Neural cell (in vitro differentiated cells): Measurements from ENCODE around the gene MMP15. TPM values are rescaled to one million over a fixed set of nuclear protein-coding genes. Genes with fewer than 3 reads are reported as not detected.

Experiments
- H2AFZ ChIP-seq: fragments of 200-600, 300-800 bp; sonication (generic), shearing (Covaris generic); 2 replicates; pipeline ENCODE4 v1.6.0; 2014; ENCODE audit warnings: low read depth, mild to moderate bottlenecking, antibody characterized with exemption, low read length, moderate library complexity
- H3F3A ChIP-seq: fragments of 200-600 bp; shearing (Covaris generic); 2 replicates; pipeline ENCODE4 v1.6.1; 2016; ENCODE audit warnings: mild to moderate bottlenecking, moderate library complexity, mixed read lengths, antibody characterized with exemption, low read length; ENCODE audit not compliant: insufficient read depth, poor library complexity, severe bottlenecking
- H3K27ac ChIP-seq: fragments of 200-600, 300-800 bp; sonication (generic), shearing (Covaris generic); 2 replicates; pipeline ENCODE4 v1.5.1; 2014; ENCODE audit warnings: mild to moderate bottlenecking, low read length, moderate library complexity
- H3K27me3 ChIP-seq: fragments of 300-800, 200-600 bp; sonication (generic), shearing (Covaris generic); 2 replicates; pipeline ENCODE4 v1.6.0; 2014; ENCODE audit warnings: mild to moderate bottlenecking, low read depth, low read length, moderate library complexity; ENCODE audit not compliant: insufficient read depth
- H3K36me3 ChIP-seq: fragments of 300-800, 200-600 bp; sonication (generic), shearing (Covaris generic); 2 replicates; pipeline ENCODE4 v1.5.1; 2014; ENCODE audit warnings: mild to moderate bottlenecking, antibody characterized with exemption, low read length, moderate library complexity; ENCODE audit not compliant: insufficient read depth
- H3K4me2 ChIP-seq: fragments of 300-800, 200-600 bp; sonication (generic), shearing (Covaris generic); 2 replicates; pipeline ENCODE4 v1.6.0; 2014; ENCODE audit warnings: mild to moderate bottlenecking, low read length
- H3K4me3 ChIP-seq: fragments of 300-800, 200-600 bp; sonication (generic), shearing (Covaris generic); 2 replicates; pipeline ENCODE4 v1.5.1; 2014; ENCODE audit warnings: mild to moderate bottlenecking, low read length, moderate library complexity
- H3K79me2 ChIP-seq: fragments of 200-600 bp; shearing (Covaris generic); replicated peaks from 2 replicates; pipeline ENCODE4 v1.6.0; 2014; ENCODE audit warnings: mild to moderate bottlenecking, low read length, moderate library complexity; ENCODE audit not compliant: insufficient read depth
- H3K9ac ChIP-seq: fragments of 300-800, 200-600 bp; sonication (generic), shearing (Covaris generic); 2 replicates; pipeline ENCODE4 v1.6.1; 2016; ENCODE audit warnings: mild to moderate bottlenecking, low read length, mixed read lengths
- H3K9me2 ChIP-seq: fragments of 200-600 bp; shearing (Covaris generic); 2 replicates; pipeline ENCODE4 v1.6.1; 2016; ENCODE audit warnings: mild to moderate bottlenecking, low read length, mixed read lengths; ENCODE audit not compliant: insufficient read depth
- H3K9me3 ChIP-seq: fragments of 200-600, 300-800 bp; sonication (generic), shearing (Covaris generic); 2 replicates; pipeline ENCODE4 v1.6.1; 2016; ENCODE audit warnings: mild to moderate bottlenecking, mixed run types, low read length, moderate library complexity, mixed read lengths
- H4K20me1 ChIP-seq: fragments of 200-600 bp; shearing (Covaris generic); 2 replicates; pipeline ENCODE4 v1.6.1; 2016; ENCODE audit warnings: mild to moderate bottlenecking, mixed run types; ENCODE audit not compliant: insufficient read depth
- EP300 ChIP-seq: fragments of 450-650 bp; conservative IDR thresholded peaks from 2 replicates; pipeline ENCODE4 v1.6.1; 2014; ENCODE audit warnings: antibody characterized with exemption, mild to moderate bottlenecking, moderate library complexity; ENCODE audit not compliant: poor library complexity, severe bottlenecking
- EZH2 ChIP-seq: fragments of 200-600, 300-800 bp; shearing (Covaris generic), sonication (generic); IDR thresholded peaks from 2 replicates; pipeline ENCODE4 v1.6.1; 2014; ENCODE audit warnings: antibody characterized with exemption, low read length, borderline replicate concordance, mild to moderate bottlenecking; ENCODE audit not compliant: insufficient read depth, poor library complexity, severe bottlenecking
- MXI1 ChIP-seq: fragments of 450-650 bp; conservative IDR thresholded peaks from 2 replicates; pipeline ENCODE4 v1.6.1; 2014; ENCODE audit warnings: antibody characterized with exemption, mild to moderate bottlenecking; ENCODE audit not compliant: poor library complexity, severe bottlenecking
- POLR2AphosphoS5 ChIP-seq: IDR thresholded peaks from 2 replicates; pipeline ENCODE4 v1.6.1; 2012
- RAD21 ChIP-seq: fragments of 450-650 bp; conservative IDR thresholded peaks from 2 replicates; pipeline ENCODE4 v1.6.1; 2014; ENCODE audit warnings: antibody characterized with exemption, mild to moderate bottlenecking, moderate library complexity
- SMC3 ChIP-seq: fragments of 450-650 bp; conservative IDR thresholded peaks from 2 replicates; pipeline ENCODE4 v1.6.1; 2014; ENCODE audit warnings: antibody characterized with exemption, mild to moderate bottlenecking, moderate library complexity; ENCODE audit not compliant: poor library complexity
- TAF1 ChIP-seq: IDR thresholded peaks from 2 replicates; pipeline ENCODE4 v1.6.1; 2012; ENCODE audit warnings: low read depth
- polyA plus RNA-seq: library from polyadenylated mRNA; depleted of rRNA; stranded (reverse); fragments of >200 nt; gene quantifications from 2 replicates; pipeline ENCODE4 v1.2.3, GENCODE V29; 2014
- TF ChIP-seq, protein P1 (sequence below): fragments of 450-650 bp; IDR thresholded peaks from 2 replicates; pipeline ENCODE4 v1.5.1; 2014; ENCODE audit warnings: antibody characterized with exemption, mild to moderate bottlenecking, moderate library complexity; ENCODE audit not compliant: poor library complexity, severe bottlenecking
- TF ChIP-seq, protein P2 (sequence below): IDR thresholded peaks from 2 replicates; pipeline ENCODE4 v1.6.1; 2012; ENCODE audit warnings: borderline replicate concordance

MMP15 gene
- polyA plus RNA-seq, 1 donor from 2014 or later: 18.5 TPM

DNA sequence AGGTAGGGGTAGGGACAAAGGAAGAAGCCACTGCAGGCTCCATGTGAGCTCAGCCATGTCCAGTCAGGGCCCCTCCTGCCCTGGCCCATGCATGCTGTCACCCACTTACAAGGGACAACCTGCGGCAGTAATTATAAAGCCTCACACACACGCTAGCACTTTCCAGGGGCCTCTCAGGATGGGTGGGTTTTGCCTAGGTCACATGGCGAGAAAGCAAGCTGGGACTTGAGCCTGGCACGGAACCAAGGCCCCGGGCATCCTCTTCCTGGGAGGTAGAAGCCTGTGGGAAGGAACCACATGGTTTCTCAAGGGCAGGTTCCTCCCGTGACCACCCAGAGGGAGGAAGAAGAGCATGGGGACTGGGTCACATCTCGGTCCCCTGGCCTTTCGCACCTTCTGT, 32.1 kb upstream of the MMP15 start:
- Histone ChIP-seq H3K27ac (no peak overlapping the region), H3K9me3 (no peaks in the 10 kb centered on the region), H3K36me3 (no peaks in the 10 kb centered on the region), H3K79me2 (no peaks in the 10 kb centered on the region), H3F3A (no peaks in the 10 kb centered on the region), H2AFZ (no peak overlapping the region), H3K4me2 (no peak overlapping the region), H3K27me3 (no peaks in the 10 kb centered on the region), H3K9ac (no peak overlapping the region), H3K4me3 (no peak overlapping the region), H3K9me2 (no peaks in the 10 kb centered on the region), H4K20me1 (no peaks in the 10 kb centered on the region)
- TF ChIP-seq, protein P1, sequence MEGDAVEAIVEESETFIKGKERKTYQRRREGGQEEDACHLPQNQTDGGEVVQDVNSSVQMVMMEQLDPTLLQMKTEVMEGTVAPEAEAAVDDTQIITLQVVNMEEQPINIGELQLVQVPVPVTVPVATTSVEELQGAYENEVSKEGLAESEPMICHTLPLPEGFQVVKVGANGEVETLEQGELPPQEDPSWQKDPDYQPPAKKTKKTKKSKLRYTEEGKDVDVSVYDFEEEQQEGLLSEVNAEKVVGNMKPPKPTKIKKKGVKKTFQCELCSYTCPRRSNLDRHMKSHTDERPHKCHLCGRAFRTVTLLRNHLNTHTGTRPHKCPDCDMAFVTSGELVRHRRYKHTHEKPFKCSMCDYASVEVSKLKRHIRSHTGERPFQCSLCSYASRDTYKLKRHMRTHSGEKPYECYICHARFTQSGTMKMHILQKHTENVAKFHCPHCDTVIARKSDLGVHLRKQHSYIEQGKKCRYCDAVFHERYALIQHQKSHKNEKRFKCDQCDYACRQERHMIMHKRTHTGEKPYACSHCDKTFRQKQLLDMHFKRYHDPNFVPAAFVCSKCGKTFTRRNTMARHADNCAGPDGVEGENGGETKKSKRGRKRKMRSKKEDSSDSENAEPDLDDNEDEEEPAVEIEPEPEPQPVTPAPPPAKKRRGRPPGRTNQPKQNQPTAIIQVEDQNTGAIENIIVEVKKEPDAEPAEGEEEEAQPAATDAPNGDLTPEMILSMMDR: no peak
- no peak for TF ChIP-seq TAF1
- no peak for TF ChIP-seq SMC3

DNA sequence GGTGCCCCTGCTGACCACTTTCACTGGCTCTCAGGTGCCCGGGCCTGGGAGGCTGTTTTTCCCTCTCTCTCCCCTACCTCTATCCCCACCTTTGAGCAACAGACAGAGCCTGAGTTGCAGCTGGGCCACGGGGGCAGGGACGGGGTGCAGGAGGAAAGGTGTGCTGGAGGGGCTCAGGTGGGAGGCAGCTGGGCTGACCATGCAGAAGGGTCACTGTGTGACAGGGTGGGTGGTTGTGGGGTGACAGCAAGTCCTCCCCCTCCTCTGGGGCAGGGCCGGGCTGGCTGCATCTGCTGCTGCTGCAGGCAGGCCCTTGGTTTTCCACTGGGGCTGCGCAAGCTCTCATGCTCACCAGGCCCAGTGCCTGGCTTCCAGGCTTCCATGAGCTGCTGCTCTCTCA, 31.7 kb upstream of the MMP15 start:
- Histone ChIP-seq H4K20me1 (no peaks in the 10 kb centered on the region), H3F3A (no peaks in the 10 kb centered on the region), H3K9me2 (no peaks in the 10 kb centered on the region), H3K9ac (no peak overlapping the region), H3K36me3 (no peaks in the 10 kb centered on the region), H2AFZ (no peak overlapping the region), H3K4me2 (no peak overlapping the region), H3K27ac (no peak overlapping the region), H3K79me2 (peaks cover 4% of the 10 kb centered on the region), H3K9me3 (no peaks in the 10 kb centered on the region), H3K4me3 (no peak overlapping the region), H3K27me3 (no peaks in the 10 kb centered on the region)
- TF ChIP-seq POLR2AphosphoS5: no peak
- TF ChIP-seq EZH2: no peak
- TF ChIP-seq, protein P2, sequence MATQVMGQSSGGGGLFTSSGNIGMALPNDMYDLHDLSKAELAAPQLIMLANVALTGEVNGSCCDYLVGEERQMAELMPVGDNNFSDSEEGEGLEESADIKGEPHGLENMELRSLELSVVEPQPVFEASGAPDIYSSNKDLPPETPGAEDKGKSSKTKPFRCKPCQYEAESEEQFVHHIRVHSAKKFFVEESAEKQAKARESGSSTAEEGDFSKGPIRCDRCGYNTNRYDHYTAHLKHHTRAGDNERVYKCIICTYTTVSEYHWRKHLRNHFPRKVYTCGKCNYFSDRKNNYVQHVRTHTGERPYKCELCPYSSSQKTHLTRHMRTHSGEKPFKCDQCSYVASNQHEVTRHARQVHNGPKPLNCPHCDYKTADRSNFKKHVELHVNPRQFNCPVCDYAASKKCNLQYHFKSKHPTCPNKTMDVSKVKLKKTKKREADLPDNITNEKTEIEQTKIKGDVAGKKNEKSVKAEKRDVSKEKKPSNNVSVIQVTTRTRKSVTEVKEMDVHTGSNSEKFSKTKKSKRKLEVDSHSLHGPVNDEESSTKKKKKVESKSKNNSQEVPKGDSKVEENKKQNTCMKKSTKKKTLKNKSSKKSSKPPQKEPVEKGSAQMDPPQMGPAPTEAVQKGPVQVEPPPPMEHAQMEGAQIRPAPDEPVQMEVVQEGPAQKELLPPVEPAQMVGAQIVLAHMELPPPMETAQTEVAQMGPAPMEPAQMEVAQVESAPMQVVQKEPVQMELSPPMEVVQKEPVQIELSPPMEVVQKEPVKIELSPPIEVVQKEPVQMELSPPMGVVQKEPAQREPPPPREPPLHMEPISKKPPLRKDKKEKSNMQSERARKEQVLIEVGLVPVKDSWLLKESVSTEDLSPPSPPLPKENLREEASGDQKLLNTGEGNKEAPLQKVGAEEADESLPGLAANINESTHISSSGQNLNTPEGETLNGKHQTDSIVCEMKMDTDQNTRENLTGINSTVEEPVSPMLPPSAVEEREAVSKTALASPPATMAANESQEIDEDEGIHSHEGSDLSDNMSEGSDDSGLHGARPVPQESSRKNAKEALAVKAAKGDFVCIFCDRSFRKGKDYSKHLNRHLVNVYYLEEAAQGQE: no peak
- no peak for TF ChIP-seq MXI1
- no peak for TF ChIP-seq TAF1
- TF ChIP-seq RAD21: no peak
- no peak for TF ChIP-seq SMC3
- TF ChIP-seq, protein P1: no peak
- no peak for TF ChIP-seq EP300
